Caki2 (cell line): Measurements from ENCODE around the gene CNOT1. TPM values are rescaled to one million over a fixed set of nuclear protein-coding genes. Genes with fewer than 3 reads are reported as not detected.

Experiments
- DNase-seq: peaks from one replicate; pipeline ENCODE4 v3.0.0-alpha.2; 2015; ENCODE audit warnings: low read depth
- in situ Hi-C: cut with HindIII; loops from 2 replicates; pipeline ENCODE4 v1.10.0; 2016; ENCODE audit warnings: low sequenced_read_pairs, low pct_unique_long_range_greater_than_20kb, mixed read lengths
- total RNA-seq: library from RNA; depleted of rRNA; stranded (reverse); fragments of >200 nt; shearing (Covaris generic); gene quantifications from 2 replicates; pipeline ENCODE4 v1.2.3, GENCODE V29; 2014; ENCODE audit warnings: low replicate concordance

CNOT1 gene
- total RNA-seq, 1 experiment from 2014 or later = 60.7 TPM

- in situ Hi-C loops = no loop called here
- no peak for DNase-seq
These were observed 92.3 kb downstream of the CNOT1 start for GRCh38 chr16:58537124-58537906.

- in situ Hi-C loops = no loop called here
- DNase-seq = no peak
These were observed 93.3 kb downstream of the CNOT1 start for GRCh38 chr16:58536278-58536677.

- no peak for DNase-seq
- in situ Hi-C loops = no loop called here
These were observed 94.5 kb downstream of the CNOT1 start for GRCh38 chr16:58535100-58535499.

GRCh38 chr16:58533751-58534470 lies 95.7 kb downstream of the CNOT1 start:
- in situ Hi-C loops = no loop called here
- no peak for DNase-seq

GRCh38 chr16:58532414-58532813 lies 97.2 kb downstream of the CNOT1 start:
- no peak for DNase-seq
- in situ Hi-C loops = no loop called here

- in situ Hi-C loops = no loop called here
These were observed 99.4 kb downstream of the CNOT1 start for GRCh38 chr16:58530179-58530578.

GRCh38 chr16:58519707-58520106 lies 109.9 kb downstream of the CNOT1 start:
- in situ Hi-C loops = no loop called here
- DNase-seq = no peak

More at GRCh38 chr16:58530179-58530578, 99.4 kb downstream of the CNOT1 start:
- DNase-seq = no peak

GRCh38 chr16:58518980-58519368 lies 110.7 kb downstream of the CNOT1 start:
- no peak for DNase-seq
- in situ Hi-C loops = no loop called here

GRCh38 chr16:58518083-58518979 lies 111.3 kb downstream of the CNOT1 start:
- no peak for DNase-seq
- in situ Hi-C loops = no loop called here

- in situ Hi-C loops = no loop called here
- no peak for DNase-seq
These were observed 112.9 kb downstream of the CNOT1 start for GRCh38 chr16:58516768-58517107.

GRCh38 chr16:58515871-58516767 lies 113.5 kb downstream of the CNOT1 start:
- peak; percentile 27 for DNase-seq
- in situ Hi-C loops = no loop called here

GRCh38 chr16:58515125-58515870 lies 114.3 kb downstream of the CNOT1 start, which contains the start of gene SETD6:
Gene SETD6 (plus strand): TSS chr16:58515517. CDS start chr16:58515538, 21 bp downstream.
- DNase-seq = peak; percentile 81
- in situ Hi-C loops = no loop called here

- in situ Hi-C loops = no loop called here
- no peak for DNase-seq
These were observed 115.8 kb downstream of the CNOT1 start for GRCh38 chr16:58513874-58514273.

GRCh38 chr16:58511933-58512815 lies 117.5 kb downstream of the CNOT1 start:
- in situ Hi-C loops = no loop called here
- peak; percentile 33 for DNase-seq

- no peak for DNase-seq
- in situ Hi-C loops = no loop called here
These were observed 118.6 kb downstream of the CNOT1 start for GRCh38 chr16:58510776-58511628.
